HEK293T (cell line): ENCODE measurements around the gene SHOC1.
"Not testable (repeated sequence)": the region's sequence is repeated elsewhere in the genome, so short reads cannot be mapped to it uniquely, and the experiment has no call there.

Experiments used
- CTCF ChIA-PET: fragments of 350-600 bp; formaldehyde crosslinking; extraction: SDS; loops from one replicate; lab custom pipeline; 2021; ENCODE audit warnings: antibody characterized with exemption, inconsistent platforms; lab: Yijun Ruan, JAX
- POLR2A ChIA-PET: fragments of 350-600 bp; formaldehyde crosslinking; extraction: SDS; loops from one replicate; lab custom pipeline; 2020; ENCODE audit warnings: antibody characterized with exemption, inconsistent platforms; lab: Yijun Ruan, JAX
- DNase-seq: peaks from one replicate; pipeline ENCODE4 v3.0.0; 2012; ENCODE audit warnings: mixed read lengths; ENCODE audit errors: extremely low spot score
- ARNT ChIP-seq: fragments of 450-650 bp; IDR thresholded peaks from 2 replicates; pipeline ENCODE4 v1.6.1; 2017; ENCODE audit warnings: mild to moderate bottlenecking
- BHLHE40 ChIP-seq: fragments of 450-650 bp; IDR thresholded peaks from 2 replicates; pipeline ENCODE4 v1.6.1; 2016; ENCODE audit warnings: mild to moderate bottlenecking, moderate library complexity, borderline replicate concordance
- CTBP1 ChIP-seq: fragments of 450-650 bp; IDR thresholded peaks from 2 replicates; pipeline ENCODE4 v1.6.1; 2016; ENCODE audit warnings: borderline replicate concordance
- ELF4 ChIP-seq: fragments of 450-650 bp; IDR thresholded peaks from 2 replicates; pipeline ENCODE4 v1.6.1; 2017; ENCODE audit warnings: antibody characterized with exemption
- FOXA1 ChIP-seq: fragments of 450-650 bp; IDR thresholded peaks from 2 replicates; pipeline ENCODE4 v1.6.1; 2016; ENCODE audit warnings: mild to moderate bottlenecking
- FOXK2 ChIP-seq: fragments of 450-650 bp; IDR thresholded peaks from 2 replicates; pipeline ENCODE4 v1.6.1; 2016; ENCODE audit warnings: mild to moderate bottlenecking
- FOXM1 ChIP-seq: fragments of 450-650 bp; IDR thresholded peaks from 2 replicates; pipeline ENCODE4 v1.6.1; 2017; ENCODE audit warnings: mild to moderate bottlenecking, borderline replicate concordance
- HDGF ChIP-seq: fragments of 450-650 bp; IDR thresholded peaks from 2 replicates; pipeline ENCODE4 v1.6.1; 2017; ENCODE audit warnings: antibody characterized with exemption, borderline replicate concordance
- L3MBTL2 ChIP-seq: fragments of 450-650 bp; conservative IDR thresholded peaks from 2 replicates; pipeline ENCODE4 v1.6.1; 2016; ENCODE audit warnings: mild to moderate bottlenecking
- LEF1 ChIP-seq: fragments of 450-650 bp; IDR thresholded peaks from 2 replicates; pipeline ENCODE4 v1.6.1; 2017; ENCODE audit warnings: mild to moderate bottlenecking, borderline replicate concordance
- NFRKB ChIP-seq: fragments of 450-650 bp; IDR thresholded peaks from 2 replicates; pipeline ENCODE4 v1.6.1; 2016; ENCODE audit warnings: mild to moderate bottlenecking, moderate library complexity
- PKNOX1 ChIP-seq: fragments of 450-650 bp; IDR thresholded peaks from 2 replicates; pipeline ENCODE4 v1.6.1; 2016
- SP1 ChIP-seq: fragments of 450-650 bp; IDR thresholded peaks from 2 replicates; pipeline ENCODE4 v1.6.1; 2017
- SUZ12 ChIP-seq: fragments of 450-650 bp; IDR thresholded peaks from 2 replicates; pipeline ENCODE4 v1.6.1; 2016; ENCODE audit warnings: mild to moderate bottlenecking
- TARDBP ChIP-seq: fragments of 450-650 bp; IDR thresholded peaks from 2 replicates; pipeline ENCODE4 v1.6.1; 2016
- ZNF384 ChIP-seq: fragments of 450-650 bp; IDR thresholded peaks from 2 replicates; pipeline ENCODE4 v1.6.1; 2016

SHOC1 gene

GRCh38 chr9:111825468-111826145, 30.9 kb upstream of the SHOC1 start:
- ChIA-PET POLR2A (no interaction called here), CTCF (no interaction called here)
- TF ChIP-seq BHLHE40 = no peak
- TF ChIP-seq CTBP1 = no peak
- TF ChIP-seq ZNF384 = no peak
- no peak for TF ChIP-seq ELF4
- TF ChIP-seq PKNOX1 = no peak
- TF ChIP-seq FOXK2 = no peak
- TF ChIP-seq SP1 = no peak
- TF ChIP-seq FOXM1 = no peak
- TF ChIP-seq L3MBTL2 = no peak
- TF ChIP-seq LEF1 = no peak
- TF ChIP-seq HDGF = no peak
- no peak for TF ChIP-seq TARDBP
- no peak for TF ChIP-seq FOXA1

GRCh38 chr9:111821006-111821528, 26.3 kb upstream of the SHOC1 start:
- TF ChIP-seq SP1 (no peak), PKNOX1 (no peak), ZNF384 (no peak), FOXK2 (no peak), NFRKB (no peak), ARNT (no peak), TARDBP (no peak), FOXM1 (no peak), CTBP1 (no peak), BHLHE40 (no peak), SUZ12 (no peak), HDGF (no peak), LEF1 (no peak), FOXA1 (no peak), L3MBTL2 (no peak)
- ChIA-PET POLR2A (no interaction called here), CTCF (interaction anchor here (0.6 kb wide), 1 partner anchor 50 kb away, joined by 3 read pairs; no protein-coding TSS in a partner anchor)
- DNase-seq = no peak

More at GRCh38 chr9:111825468-111826145, 30.9 kb upstream of the SHOC1 start:
- no peak for DNase-seq

DNA sequence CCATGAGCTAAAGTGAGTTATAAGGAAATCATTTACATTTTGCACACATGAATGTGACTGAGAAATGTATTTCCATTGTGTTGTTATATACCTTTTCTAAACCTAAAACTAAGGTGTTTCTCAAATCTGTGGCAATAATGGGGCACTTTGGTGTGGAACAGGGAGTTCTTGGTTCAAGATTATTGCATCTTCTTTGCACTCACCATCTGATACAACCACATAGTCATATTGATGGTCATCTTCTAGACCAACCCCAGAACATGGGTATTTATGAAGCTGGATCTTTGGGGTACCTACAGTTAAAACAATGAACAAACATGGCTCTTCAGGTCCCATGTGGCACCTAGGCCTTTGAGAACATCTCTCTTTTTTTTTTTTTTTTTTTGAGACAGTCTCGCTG, 24.6 kb upstream of the SHOC1 start:
- POLR2A ChIA-PET = no interaction called here
- no peak for DNase-seq
- CTCF ChIA-PET = no interaction called here
- TF ChIP-seq SP1 (no peak), FOXM1 (no peak), SUZ12 (no peak)

- ChIA-PET POLR2A (no interaction called here), CTCF (interaction anchor here (0.6 kb wide), 1 partner anchor 92 kb away, joined by 3 read pairs; no protein-coding TSS in a partner anchor)
- no peak for DNase-seq
- no peak for TF ChIP-seq PKNOX1
- no peak for TF ChIP-seq SP1
- no peak for TF ChIP-seq HDGF
- no peak for TF ChIP-seq LEF1
- no peak for TF ChIP-seq ELF4
- TF ChIP-seq FOXM1 = no peak
- TF ChIP-seq L3MBTL2 = no peak
- TF ChIP-seq ZNF384 = no peak
- no peak for TF ChIP-seq ARNT
- TF ChIP-seq SUZ12 = no peak
- no peak for TF ChIP-seq TARDBP
- no peak for TF ChIP-seq NFRKB
- no peak for TF ChIP-seq CTBP1
- TF ChIP-seq FOXA1 = no peak
- no peak for TF ChIP-seq BHLHE40
- no peak for TF ChIP-seq FOXK2
Measured at GRCh38 chr9:111815285-111816070, 20.7 kb upstream of the SHOC1 start.

- TF ChIP-seq FOXM1 = no peak
- no peak for TF ChIP-seq ARNT
- no peak for TF ChIP-seq CTBP1
- TF ChIP-seq L3MBTL2 = no peak
- no peak for DNase-seq
- ChIA-PET POLR2A (no interaction called here), CTCF (no interaction called here)
Measured at GRCh38 chr9:111812337-111812736, 17.6 kb upstream of the SHOC1 start.

DNA sequence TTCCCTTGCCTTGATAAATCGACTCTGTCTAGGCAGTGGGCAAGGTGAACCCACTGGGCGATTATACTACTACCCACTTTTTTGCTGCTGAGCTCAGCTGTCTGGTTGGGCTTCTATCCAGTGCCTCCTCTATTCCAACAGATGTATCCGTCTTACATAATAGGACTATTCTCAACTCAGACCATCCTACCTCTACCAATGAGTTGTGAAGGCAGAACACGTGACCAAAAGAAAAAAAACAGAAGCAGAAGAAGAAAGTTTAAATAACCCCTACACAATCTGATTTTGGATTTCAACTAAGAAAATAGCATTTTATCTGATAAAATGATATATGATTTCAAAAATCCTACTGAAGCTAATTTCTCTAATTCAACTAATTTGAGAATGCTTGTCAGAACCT, 16.2 kb upstream of the SHOC1 start:
- ChIA-PET CTCF (interaction anchor here (0.6 kb wide), 1 partner anchor 1307 kb away, joined by 3 read pairs; no protein-coding TSS in a partner anchor), POLR2A (no interaction called here)
- TF ChIP-seq BHLHE40 (no peak), HDGF (no peak), CTBP1 (no peak), SUZ12 (no peak), FOXM1 (no peak), ARNT (no peak), NFRKB (no peak), TARDBP (no peak), FOXA1 (no peak), L3MBTL2 (no peak), LEF1 (no peak), ZNF384 (no peak), SP1 (no peak)
- no peak for DNase-seq

DNA sequence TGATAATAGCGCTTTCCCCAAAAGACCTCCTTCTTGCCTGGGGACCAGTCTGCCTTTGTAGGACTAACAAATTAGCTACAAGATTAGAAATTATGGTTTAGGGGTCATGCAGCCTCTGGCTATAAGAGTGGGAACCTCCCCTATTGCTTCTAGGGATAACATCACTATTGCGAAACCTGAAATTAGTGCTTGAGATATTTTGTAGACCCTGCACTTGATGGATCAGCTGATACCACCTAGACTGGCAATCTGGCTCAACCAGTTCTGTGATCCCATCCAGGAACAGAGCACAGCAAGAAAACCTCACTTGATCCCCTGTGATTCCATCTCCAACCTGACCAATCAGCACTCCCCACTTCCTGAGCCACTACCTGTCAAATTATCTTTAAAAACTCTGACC, 15.7 kb upstream of the SHOC1 start:
- CTCF ChIA-PET, POLR2A ChIA-PET, DNase-seq: not testable (repeated sequence)
